ENCODE measurements around the gene PTPRC.

- TF ChIP-seq, protein P1, sequence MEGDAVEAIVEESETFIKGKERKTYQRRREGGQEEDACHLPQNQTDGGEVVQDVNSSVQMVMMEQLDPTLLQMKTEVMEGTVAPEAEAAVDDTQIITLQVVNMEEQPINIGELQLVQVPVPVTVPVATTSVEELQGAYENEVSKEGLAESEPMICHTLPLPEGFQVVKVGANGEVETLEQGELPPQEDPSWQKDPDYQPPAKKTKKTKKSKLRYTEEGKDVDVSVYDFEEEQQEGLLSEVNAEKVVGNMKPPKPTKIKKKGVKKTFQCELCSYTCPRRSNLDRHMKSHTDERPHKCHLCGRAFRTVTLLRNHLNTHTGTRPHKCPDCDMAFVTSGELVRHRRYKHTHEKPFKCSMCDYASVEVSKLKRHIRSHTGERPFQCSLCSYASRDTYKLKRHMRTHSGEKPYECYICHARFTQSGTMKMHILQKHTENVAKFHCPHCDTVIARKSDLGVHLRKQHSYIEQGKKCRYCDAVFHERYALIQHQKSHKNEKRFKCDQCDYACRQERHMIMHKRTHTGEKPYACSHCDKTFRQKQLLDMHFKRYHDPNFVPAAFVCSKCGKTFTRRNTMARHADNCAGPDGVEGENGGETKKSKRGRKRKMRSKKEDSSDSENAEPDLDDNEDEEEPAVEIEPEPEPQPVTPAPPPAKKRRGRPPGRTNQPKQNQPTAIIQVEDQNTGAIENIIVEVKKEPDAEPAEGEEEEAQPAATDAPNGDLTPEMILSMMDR (IDR thresholded peaks at IDR 0.05; ENCODE audit: low read length): no peak
- no peak for TF ChIP-seq EZH2 (IDR thresholded peaks at IDR 0.05; ENCODE audit: borderline replicate concordance, low read length)
Measured at GRCh38 chr1:198749279-198749678, 110.4 kb downstream of the PTPRC start.

Measured in OCI-LY1 (cell line).